Tibial nerve (tissue), 4 donors: Measurements from ENCODE around the gene IWS1. TPM values are rescaled to one million over a fixed set of nuclear protein-coding genes. Genes with fewer than 3 reads are reported as not detected.
"Not testable (repeated sequence)": the region's sequence is repeated elsewhere in the genome, so short reads cannot be mapped to it uniquely, and the experiment has no call there.

Experiments used
- DNase-seq, 2 donors: peaks; one replicate each; pipeline ENCODE4 v3.0.0-alpha.2; 2019; ENCODE audit warnings: low spot score in 2 of 2
- H3K27ac ChIP-seq, 4 donors: fragments of 200-600 bp; sonication (generic) in 3 of 4; one replicate each; pipeline ENCODE4 v1.5.1; 2017 to 2019; ENCODE audit warnings: mild to moderate bottlenecking in 1 of 4
- H3K27me3 ChIP-seq, 2 donors: fragments of 200-600 bp; sonication (generic) in 1 of 2; one replicate each; pipeline versions ENCODE4 v1.5.1 to v1.6.0; 2017 to 2019
- H3K36me3 ChIP-seq, 3 donors: fragments of 200-600 bp; sonication (generic); one replicate each; pipeline ENCODE4 v1.5.1; 2018 to 2019
- H3K4me1 ChIP-seq, 4 donors: fragments of 200-600 bp; sonication (generic) in 3 of 4; one replicate each; pipeline ENCODE4 v1.5.1; 2017 to 2019
- H3K4me3 ChIP-seq, 4 donors: fragments of 200-600 bp; sonication (generic) in 3 of 4; one replicate each; pipeline ENCODE4 v1.5.1; 2017 to 2019; ENCODE audit warnings: mild to moderate bottlenecking in 1 of 4, moderate library complexity in 1 of 4
- H3K9me3 ChIP-seq, 4 donors: fragments of 200-600 bp; sonication (generic) in 3 of 4; one replicate each; pipeline ENCODE4 v1.5.1; 2017 to 2019
- EP300 ChIP-seq, 2 donors: sonication (generic); formaldehyde crosslinking; IDR thresholded peaks; one replicate each; pipeline ENCODE4 v1.6.1; 2017; ENCODE audit warnings: antibody characterized with exemption in 2 of 2, mild to moderate bottlenecking in 1 of 2
- POLR2A ChIP-seq, 2 donors: fragments of 450-650 bp; IDR thresholded peaks; one replicate each; pipeline ENCODE4 v1.6.1; 2017; ENCODE audit warnings: antibody characterized with exemption in 2 of 2, mild to moderate bottlenecking in 2 of 2, moderate library complexity in 2 of 2
- WGBS, 2 donors: methylation state at CpG; one replicate each; pipeline ENCODE4 v1.1.5; 2018; 5-methylcytosine and 5-hydroxymethylcytosine counted together
- total RNA-seq, 4 donors: library from RNA; depleted of rRNA; stranded (reverse); fragments of >200 nt; gene quantifications; one replicate each; pipeline ENCODE4 v1.1.0, GENCODE V29; 2016
- TF ChIP-seq, protein P1 (sequence below), 5 experiments: fragments of 200-600 bp in 3 of 5; fragments of 450-650 bp in 2 of 5; sonication (generic) in 3 of 5; IDR thresholded peaks; one replicate each; pipeline ENCODE4 v1.5.1; 2016 to 2019; ENCODE audit warnings: antibody characterized with exemption in 5 of 5, mild to moderate bottlenecking in 3 of 5, moderate library complexity in 2 of 5

The IWS1 gene
- total RNA-seq, 4 donors from 2014 or later, result 28.4 to 42.6 (median 39.6) TPM

DNA sequence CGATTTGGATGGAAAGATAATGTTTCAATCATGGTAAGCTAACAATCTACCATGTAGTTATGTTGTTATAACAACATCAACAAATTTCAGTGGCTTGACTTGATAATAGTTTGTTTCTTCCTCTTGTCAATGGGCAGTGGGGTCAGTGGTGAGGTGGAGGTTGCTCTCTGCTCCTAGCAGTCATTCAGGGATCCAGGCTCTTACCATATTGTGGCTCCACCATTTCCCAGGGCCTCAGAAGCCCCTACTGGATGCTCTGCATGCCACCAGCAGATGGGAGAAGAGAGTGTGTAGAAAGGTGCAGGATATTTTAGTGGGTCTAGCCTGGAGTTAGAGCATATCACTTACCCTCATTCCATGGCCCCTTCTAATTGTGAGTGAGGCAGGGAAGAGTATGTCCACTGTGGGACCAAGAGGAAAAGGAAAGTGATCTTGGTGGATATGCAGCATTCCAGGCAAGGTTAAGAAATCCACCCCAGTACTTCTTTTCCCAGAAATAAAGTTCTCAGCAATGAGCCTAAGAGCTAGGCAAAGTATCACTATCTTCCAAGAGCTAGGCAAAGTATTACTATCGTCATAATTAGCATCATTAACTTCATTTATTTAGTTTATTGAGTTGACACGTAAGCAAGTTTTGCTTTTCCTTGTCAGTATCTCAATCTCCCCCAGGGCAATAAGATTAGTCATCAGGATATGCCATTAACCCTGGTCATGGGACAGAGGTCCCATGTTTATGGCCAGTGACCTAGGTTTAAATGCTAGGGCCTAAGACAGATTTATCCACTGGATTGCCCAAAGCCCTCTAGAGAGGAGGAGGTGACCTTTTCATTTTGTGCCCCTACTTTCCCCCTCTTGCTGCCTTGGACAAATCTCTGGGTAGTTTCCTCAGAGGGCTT is 4.2 kb upstream of the IWS1 start:
- 85% methylated on average over 3 of the region's 3 CpGs for WGBS, 2 donors
- Histone ChIP-seq H3K27me3 (no peaks in the 10 kb centered on the region), H3K4me3 (no peak overlapping the region), H3K4me1 (peaks cover 0 to 8% (median 3%) of the 10 kb centered on the region in 4 donors), H3K36me3 (no peaks in the 10 kb centered on the region), H3K27ac (no peak overlapping the region), H3K9me3 (peaks cover 0 to 5% (median 0%) of the 10 kb centered on the region in 4 donors)
- TF ChIP-seq POLR2A (IDR thresholded peaks at IDR 0.05) (no peak), EP300 (IDR thresholded peaks at IDR 0.05) (no peak)
- TF ChIP-seq, protein P1, sequence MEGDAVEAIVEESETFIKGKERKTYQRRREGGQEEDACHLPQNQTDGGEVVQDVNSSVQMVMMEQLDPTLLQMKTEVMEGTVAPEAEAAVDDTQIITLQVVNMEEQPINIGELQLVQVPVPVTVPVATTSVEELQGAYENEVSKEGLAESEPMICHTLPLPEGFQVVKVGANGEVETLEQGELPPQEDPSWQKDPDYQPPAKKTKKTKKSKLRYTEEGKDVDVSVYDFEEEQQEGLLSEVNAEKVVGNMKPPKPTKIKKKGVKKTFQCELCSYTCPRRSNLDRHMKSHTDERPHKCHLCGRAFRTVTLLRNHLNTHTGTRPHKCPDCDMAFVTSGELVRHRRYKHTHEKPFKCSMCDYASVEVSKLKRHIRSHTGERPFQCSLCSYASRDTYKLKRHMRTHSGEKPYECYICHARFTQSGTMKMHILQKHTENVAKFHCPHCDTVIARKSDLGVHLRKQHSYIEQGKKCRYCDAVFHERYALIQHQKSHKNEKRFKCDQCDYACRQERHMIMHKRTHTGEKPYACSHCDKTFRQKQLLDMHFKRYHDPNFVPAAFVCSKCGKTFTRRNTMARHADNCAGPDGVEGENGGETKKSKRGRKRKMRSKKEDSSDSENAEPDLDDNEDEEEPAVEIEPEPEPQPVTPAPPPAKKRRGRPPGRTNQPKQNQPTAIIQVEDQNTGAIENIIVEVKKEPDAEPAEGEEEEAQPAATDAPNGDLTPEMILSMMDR (IDR thresholded peaks at IDR 0.05), result no peak
- DNase-seq, result no peak

DNA sequence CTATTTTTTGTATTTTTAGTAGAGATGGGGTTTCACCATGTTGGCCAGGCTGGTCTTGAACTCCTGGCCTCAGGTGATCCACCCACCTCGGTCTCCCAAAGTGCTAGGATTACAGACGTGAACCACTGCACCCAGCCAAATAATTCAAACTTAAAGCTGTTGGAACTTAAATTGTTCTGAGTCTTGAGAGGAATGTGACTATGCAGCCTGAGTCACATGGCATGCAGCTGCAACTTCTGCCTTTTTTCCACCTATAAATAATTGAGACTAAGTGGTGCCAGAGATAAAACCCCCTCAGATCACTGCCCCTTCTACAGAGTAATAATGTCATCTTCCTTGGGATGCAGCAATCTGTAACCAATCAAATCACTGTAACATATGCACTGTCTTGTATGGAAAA is 3.1 kb upstream of the IWS1 start:
- not testable (repeated sequence) for H3K9me3 ChIP-seq, H3K27me3 ChIP-seq, H3K36me3 ChIP-seq, H3K4me3 ChIP-seq, H3K27ac ChIP-seq, DNase-seq
- H3K4me1 ChIP-seq, result peaks cover 0 to 18% (median 10%) of the 10 kb centered on the region in 4 donors
- WGBS, 2 donors, result 79 to 91% methylated on average over 2 of the region's 2 CpGs

DNA sequence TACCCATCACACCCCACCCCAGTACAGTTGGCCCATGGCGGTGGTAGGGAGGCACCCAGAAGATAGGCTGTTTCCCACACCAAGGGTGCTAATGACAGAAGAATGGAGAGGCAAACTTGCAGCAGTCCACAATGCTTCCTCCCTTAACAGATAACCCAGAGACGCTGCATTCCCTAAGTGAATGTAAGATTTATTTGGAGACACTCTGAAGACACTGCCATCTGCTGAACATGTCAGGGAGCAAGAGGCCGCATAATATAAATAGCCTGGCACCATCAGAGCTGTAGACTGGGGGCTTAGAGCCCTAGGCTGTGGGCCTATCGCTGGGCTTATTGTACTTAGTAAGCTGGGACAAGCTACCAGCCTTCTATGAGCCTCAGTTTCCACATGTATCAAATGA is 2.2 kb upstream of the IWS1 start:
- Histone ChIP-seq H3K27me3 (no peaks in the 10 kb centered on the region), H3K36me3 (no peaks in the 10 kb centered on the region), H3K4me3 (no peak overlapping the region), H3K9me3 (peaks cover 0 to 5% (median 0%) of the 10 kb centered on the region in 4 donors), H3K27ac (no peak overlapping the region), H3K4me1 (peaks cover 0 to 28% (median 16%) of the 10 kb centered on the region in 4 donors)
- WGBS, 2 donors, result 61 to 70% methylated on average over 3 to 4 of the region's 4 CpGs
- no peak for DNase-seq
- TF ChIP-seq EP300 (IDR thresholded peaks at IDR 0.05), result no peak

DNA sequence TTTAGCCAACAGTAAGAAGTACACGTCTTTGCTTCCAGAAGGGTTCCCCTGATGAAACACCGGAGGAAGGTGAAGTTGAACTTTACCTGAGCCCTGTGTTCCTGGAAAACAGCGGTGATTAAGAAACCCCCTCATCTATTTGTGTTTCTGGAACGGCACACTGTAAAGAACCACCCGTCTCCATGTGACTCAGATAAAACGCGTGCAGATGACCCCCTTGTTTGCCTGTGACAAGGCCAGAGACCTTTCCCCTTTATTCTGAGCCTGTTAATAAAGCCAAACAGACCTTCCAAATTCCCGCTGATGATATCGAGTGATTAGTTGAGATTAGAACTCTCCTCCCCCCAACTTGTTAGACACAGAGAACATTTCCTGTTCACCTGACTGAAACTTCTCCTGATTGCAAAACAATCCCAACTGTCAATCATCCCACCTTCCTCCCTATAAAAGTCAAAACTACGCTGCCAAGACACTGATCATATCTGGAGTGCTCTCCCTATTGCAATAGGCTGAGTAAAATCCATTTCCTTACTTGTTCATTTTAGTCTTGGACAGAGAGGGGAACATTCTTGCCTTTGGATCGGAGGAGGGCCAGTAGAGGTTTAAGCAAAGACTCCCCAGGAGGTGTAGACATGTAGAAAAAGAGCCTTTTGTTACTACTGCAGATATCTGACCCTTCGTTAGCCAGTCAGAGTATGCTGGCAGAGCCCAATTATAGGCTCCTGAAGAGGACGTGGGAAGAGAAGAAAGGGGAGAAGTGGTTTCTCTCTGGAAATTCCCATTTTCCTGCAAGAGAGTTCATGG is 914 bp upstream of the IWS1 start:
- WGBS, 2 donors, result 25% methylated on average over 13 of the region's 13 CpGs
- DNase-seq, result no peak
- H3K36me3 ChIP-seq, result peaks cover 0 to 10% (median 4%) of the 10 kb centered on the region in 3 donors
- peaks cover 0 to 29% (median 17%) of the 10 kb centered on the region in 4 donors for H3K4me1 ChIP-seq
- peak overlapping the region; percentile 81 to 96 (median 94) for H3K27ac ChIP-seq
- no peaks in the 10 kb centered on the region for H3K27me3 ChIP-seq
- peaks cover 0 to 5% (median 0%) of the 10 kb centered on the region in 4 donors for H3K9me3 ChIP-seq
- TF ChIP-seq, protein P1 (IDR thresholded peaks at IDR 0.05), result no peak
- H3K4me3 ChIP-seq, result peak overlapping the region; percentile 93 to 97 (median 94)

DNA sequence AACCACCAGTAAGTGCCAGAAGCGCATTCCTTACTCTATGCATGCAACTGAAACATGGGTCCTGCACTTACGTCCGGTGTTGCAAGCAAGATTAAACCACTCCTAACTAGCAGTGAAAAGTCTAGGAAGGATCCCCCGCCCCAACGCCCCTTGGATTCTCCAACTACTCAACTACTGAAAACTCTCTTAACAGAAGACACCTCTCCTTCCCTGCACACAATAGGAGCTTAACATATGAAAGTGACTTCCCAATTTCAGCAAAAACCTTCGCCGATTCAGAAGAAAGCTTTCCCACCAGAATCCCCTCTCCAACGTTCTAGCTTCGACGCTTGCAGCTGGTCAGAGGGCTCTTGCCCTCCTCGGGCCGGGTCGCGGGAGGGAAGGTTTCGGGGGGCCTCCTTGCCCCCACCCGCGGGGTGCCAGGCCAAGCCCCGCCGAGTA is 578 bp downstream of the IWS1 start:
- TF ChIP-seq POLR2A (IDR thresholded peaks at IDR 0.05), result no peak
- TF ChIP-seq, protein P1 (IDR thresholded peaks at IDR 0.05), result no peak
- TF ChIP-seq EP300 (IDR thresholded peaks at IDR 0.05), result no peak
- Histone ChIP-seq H3K27me3 (no peaks in the 10 kb centered on the region), H3K9me3 (peaks cover 0 to 5% (median 0%) of the 10 kb centered on the region in 4 donors), H3K4me1 (peaks cover 0 to 29% (median 17%) of the 10 kb centered on the region in 4 donors), H3K4me3 (peak overlapping the region; percentile 93 to 97 (median 94)), H3K36me3 (peaks cover 0 to 19% (median 4%) of the 10 kb centered on the region in 3 donors), H3K27ac (peak overlapping the region; percentile 81 to 96 (median 94))
- DNase-seq, result peak in 1 of 2 donors; percentile 14
- 0 to 1% methylated on average over 19 of the region's 19 CpGs for WGBS, 2 donors

DNA sequence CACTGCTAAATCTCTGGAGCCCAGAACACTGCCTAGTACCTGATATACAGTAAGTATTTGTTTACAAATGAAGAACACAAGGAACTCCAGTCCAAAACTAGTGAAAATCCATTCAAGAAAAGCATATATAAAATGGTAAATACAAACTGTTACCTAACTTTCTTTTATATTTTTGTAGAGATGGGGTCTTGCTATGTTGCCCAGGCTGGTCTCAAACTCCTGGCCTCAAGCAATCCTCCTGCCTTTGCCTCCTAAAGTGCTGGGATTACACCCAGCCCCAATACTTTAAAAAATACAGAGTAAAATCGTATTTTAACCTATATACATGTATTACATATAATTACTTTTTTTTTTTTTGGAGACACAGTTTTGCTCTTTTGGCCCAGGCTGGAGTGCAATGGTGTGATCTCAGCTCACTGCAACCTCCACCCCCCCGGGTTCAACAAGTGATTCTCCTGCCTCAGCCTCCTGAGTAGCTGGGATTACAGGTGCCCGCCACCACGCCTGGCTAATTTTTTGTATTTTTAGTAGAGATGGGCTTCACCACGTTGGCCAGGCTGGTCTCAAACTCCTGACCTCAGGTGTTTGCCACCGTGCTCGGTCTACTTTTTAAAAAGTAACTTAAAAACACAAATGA is 2.0 kb downstream of the IWS1 start:
- DNase-seq, H3K4me3 ChIP-seq, H3K27me3 ChIP-seq, H3K27ac ChIP-seq, H3K9me3 ChIP-seq: not testable (repeated sequence)
- WGBS, 2 donors, result 93 to 95% methylated on average over 7 of the region's 7 CpGs
- Histone ChIP-seq H3K36me3 (peaks cover 0 to 19% (median 4%) of the 10 kb centered on the region in 3 donors), H3K4me1 (peaks cover 0 to 29% (median 17%) of the 10 kb centered on the region in 4 donors)
